H1 (cell line): ENCODE data around the gene TPSG1. TPM values are rescaled to one million over a fixed set of nuclear protein-coding genes. Genes with fewer than 3 reads are reported as not detected.

Experiments used
- BACH1 ChIP-seq: IDR thresholded peaks from 2 replicates; pipeline ENCODE4 v1.6.1; 2012; ENCODE audit warnings: low read length, improper control_type of control experiment
- CTBP2 ChIP-seq: IDR thresholded peaks from 2 replicates; pipeline ENCODE4 v1.7.0; 2011; ENCODE audit warnings: borderline replicate concordance, mild to moderate bottlenecking, moderate library complexity, mixed read lengths, low read length; ENCODE audit not compliant: insufficient read depth, insufficient read length
- EP300 ChIP-seq, 2 experiments: IDR thresholded peaks; 1 replicate in 1 of 2; 2 replicates in 1 of 2; pipeline ENCODE4 v1.6.1; 2011 to 2012; ENCODE audit warnings: low read depth in 2 of 2, low read length in 2 of 2, mild to moderate bottlenecking in 2 of 2, borderline replicate concordance in 1 of 2, inconsistent platforms in 1 of 2, moderate library complexity in 1 of 2
- KDM4A ChIP-seq: IDR thresholded peaks from one replicate; pipeline ENCODE4 v1.7.1; 2012; ENCODE audit warnings: low read depth, mild to moderate bottlenecking, moderate library complexity, low read length, inconsistent platforms; ENCODE audit not compliant: severe bottlenecking
- TEAD4 ChIP-seq: IDR thresholded peaks from 2 replicates; pipeline ENCODE4 v1.6.1; 2012; ENCODE audit warnings: low read depth, low read length, inconsistent platforms, mixed read lengths
- polyA plus RNA-seq, 7 experiments: library from polyadenylated mRNA; depleted of rRNA in 3 of 7; stranded (reverse) in 5 of 7; unstranded in 2 of 7; fragments of >200 nt in 5 of 7; fragments of 200-250 nt in 2 of 7; gene quantifications; 1 replicate in 5 of 7; 2 replicates in 1 of 7; 4 replicates in 1 of 7; pipeline versions ENCODE4 v1.2.1 to v1.2.3, GENCODE V29; 2011 to 2013; ENCODE audit warnings: missing spikeins in 2 of 7, mixed read lengths in 2 of 7
- total RNA-seq: library from RNA; stranded (reverse); fragmentation: NEBNext Ultra II Directional; extraction: Animal tissue kit (Norgen Biotek cat#: 25700); gene quantifications from 2 replicates; pipeline ENCODE4 v1.2.1, GENCODE V29; 2021

The TPSG1 gene
- total and polyA plus RNA-seq, 2 of the 8 experiments (the other 6 are each of a cell fraction or from before 2014, with no cell fraction given) = not detected

DNA sequence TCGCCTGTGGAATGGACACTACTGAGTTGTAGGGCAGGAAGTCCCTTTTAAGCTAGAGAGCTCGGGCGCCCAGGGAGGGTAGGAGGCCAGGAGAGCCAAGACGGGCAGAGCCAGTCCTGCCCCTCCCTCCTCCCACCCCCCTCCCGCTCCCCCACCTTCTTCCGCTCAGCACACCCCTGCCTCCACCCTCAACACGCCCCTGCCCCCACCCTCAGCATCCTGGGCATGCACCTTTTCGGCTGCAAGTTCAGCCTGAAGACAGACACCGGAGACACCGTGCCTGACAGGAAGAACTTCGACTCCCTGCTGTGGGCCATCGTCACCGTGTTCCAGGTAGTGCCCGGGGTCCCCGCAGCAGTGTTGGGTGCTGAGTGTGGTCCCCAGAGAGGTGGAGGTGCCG, 18.3 kb downstream of the TPSG1 start (continued):
- TF ChIP-seq CTBP2 (no peak), EP300 (IDR thresholded peaks at IDR 0.05; ENCODE audit: borderline replicate concordance in 1 of 2, low read depth in 2 of 2, low read length in 2 of 2) (no peak), KDM4A (no peak), TEAD4 (no peak), BACH1 (no peak)
